HG02943 (cell line): ENCODE data around the gene RAB11B.
"Not testable (repeated sequence)": the region's sequence is repeated elsewhere in the genome, so short reads cannot be mapped to it uniquely, and the experiment has no call there.

ENCODE experiments used
- ATAC-seq: cut with Tn5 transposase; IDR thresholded peaks from one replicate; pipeline ENCODE4 v1.9.1; 2021; ENCODE audit warnings: mild to moderate bottlenecking, low read depth, moderate library complexity; ENCODE audit not compliant: unreplicated experiment

RAB11B gene

DNA sequence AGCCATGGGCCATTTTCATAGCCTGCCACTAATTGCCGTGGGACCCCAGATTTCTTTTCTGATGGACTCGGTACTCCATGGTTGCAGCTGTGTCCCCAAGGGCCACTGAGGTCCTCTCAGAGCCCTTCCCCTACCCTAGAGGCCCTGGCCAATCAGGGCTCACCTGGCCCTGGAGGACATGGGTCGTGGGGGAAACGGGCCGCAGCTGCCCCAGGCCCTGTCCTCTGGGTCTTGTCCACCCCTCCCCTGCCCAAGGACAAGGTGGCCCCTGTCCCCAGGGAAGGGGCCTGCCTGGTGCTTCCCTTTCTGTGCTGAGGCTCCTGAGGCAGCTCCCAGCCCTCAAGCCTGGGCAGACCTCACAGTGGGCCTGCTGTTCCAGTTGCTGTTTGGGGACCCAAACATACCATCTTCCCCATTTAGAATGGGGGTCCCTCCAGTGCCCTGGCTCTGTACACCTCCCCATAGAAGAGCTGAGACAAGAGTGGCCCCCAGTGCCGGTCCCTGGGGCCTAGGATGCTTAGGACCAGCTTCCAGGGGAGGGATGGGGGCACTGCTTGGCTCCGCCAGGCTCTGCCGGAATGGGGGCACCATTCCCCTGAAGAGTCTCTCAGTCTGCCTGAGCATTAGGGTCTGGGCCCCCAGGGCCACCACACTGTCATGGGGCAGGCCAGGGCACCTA lies 3.2 kb downstream of the RAB11B start:
- ATAC-seq, result no peak

DNA sequence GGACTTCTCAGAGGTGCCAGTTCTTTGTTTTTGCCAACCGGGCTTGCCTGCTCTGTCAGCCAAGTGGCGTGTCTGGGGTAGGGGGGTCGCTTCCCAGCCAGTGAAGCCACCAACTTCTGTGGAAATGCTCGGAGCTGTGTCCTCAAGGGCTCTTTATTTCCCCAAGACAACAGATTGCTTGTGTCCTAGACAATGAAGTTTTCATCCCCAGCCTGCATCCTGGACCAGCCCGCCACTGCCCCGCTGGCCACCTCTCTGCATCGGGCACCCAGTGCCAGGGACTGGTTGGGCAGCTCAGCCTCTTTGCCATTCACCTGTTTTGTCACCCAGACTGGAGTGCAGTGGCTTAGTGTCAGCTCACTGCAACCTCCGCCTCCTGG lies 3.7 kb downstream of the RAB11B start:
- ATAC-seq, result no peak

DNA sequence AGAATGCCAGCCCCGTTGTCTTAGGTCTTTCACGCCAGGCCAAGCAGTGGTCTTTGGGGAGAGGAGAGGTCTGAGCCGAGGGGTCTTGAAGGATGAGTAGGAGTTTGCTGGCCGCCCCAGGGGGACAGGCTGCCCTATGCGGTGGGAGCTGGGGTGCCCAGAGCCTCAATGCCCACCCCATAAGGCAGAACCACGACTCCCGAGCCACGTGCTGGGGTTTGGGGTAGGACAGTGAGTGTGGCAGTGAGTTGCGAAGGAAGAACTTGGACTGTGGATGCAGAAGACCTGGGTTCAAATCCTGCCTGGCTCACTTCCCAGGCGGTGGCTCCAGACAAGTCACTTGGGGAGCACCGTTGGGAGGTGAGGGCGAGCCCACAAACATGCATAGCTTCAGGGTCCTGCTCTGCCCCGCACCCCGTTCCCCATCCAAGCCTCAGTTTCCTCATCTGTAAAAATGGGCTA lies 5.5 kb downstream of the RAB11B start:
- no peak for ATAC-seq

DNA sequence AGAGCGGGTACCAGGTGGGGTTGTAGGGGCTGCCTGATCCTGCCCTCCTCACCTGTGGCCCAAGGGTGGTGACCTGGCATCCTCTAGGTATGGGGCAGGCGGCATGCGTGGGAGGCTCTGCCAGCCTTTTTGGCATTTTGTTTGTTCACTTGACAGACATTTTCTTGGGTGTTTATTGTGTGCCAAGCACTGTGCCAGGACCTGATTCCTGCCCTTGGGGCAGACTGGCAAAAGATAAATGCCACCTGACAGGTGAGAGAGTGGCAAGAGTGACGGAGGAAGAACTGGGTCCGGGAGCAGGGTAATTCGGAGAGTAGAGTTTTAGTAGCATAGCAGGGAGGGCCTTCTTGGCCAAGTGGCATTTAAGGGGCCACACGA lies 6.0 kb downstream of the RAB11B start:
- ATAC-seq, result no peak

DNA sequence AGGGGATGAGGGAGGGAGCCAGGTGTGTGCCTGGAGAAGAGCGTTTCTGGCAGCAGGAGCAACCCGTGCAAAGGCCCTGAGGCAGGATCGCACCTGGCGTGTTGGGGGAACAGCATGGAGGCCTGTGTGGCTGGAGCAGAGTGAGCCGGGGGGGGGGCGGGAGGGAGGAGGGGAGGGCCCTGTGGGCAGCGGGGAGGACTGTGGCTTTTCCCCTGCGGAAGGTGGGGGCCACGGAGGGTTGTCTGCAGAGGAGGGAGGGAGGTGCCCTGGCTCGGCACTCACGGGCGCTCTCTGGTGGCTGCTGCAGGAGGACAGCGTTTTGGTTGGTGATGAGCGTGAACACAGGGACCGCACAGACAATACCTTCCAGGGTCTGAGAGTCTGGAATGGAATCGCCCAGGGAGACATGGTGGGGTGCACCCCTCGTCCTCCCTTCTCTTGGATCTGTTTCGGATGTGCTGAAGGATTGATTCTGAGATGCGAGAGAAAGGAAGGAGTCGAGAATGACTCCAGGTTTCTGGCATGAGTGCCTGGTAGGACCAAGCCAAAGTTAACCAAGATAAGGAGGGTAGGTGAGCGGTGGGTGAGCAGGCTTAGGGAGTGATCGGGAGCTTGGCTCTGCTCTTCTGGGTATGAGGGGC lies 6.5 kb downstream of the RAB11B start:
- no peak for ATAC-seq

DNA sequence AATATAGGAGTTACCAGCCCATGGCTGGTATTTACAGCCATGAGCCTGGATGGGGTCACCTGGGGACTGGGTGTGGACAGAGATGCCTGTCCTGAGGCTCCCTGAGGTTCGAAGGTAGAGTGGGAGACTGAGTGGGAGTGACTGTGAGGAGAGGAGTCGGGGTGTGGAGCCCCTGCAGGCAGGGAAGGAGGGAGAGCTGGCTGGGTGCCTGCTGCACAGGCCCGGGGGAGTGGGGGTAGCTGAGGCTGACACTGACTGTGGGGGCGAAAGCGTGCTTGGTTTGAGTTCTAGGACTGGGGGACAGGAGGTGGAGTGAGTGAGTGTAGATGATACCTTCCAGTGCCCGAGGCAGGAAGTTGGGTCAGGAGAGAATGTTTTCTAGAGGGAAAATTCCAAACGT lies 7.1 kb downstream of the RAB11B start:
- ATAC-seq, result no peak

DNA sequence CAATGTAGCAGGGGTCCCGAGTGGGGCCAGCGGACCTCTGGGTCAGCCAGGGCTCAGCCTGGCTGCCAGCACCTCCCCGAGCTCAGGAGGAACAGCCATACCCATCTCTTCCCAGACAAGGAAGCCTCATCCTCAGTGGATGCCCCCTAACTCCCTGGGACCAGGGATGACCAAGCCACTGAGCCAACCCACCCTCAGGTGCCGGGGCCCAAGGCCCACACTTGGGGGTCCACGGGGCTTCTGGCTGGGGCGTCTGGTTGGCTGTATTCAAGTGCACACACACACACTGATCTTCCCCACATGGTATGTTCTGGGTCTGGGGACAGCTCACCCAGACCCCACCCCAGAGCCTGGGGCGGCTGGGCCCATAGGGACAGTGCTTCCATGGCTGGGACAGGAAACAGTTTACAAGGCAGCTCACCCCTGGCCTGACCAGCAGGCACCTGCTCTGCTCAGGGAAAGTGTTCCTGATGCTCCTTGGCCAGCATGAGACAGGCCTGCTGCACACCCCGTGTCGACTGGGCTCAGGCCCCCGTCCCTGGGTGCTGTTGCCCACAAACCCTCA lies 7.7 kb downstream of the RAB11B start:
- ATAC-seq, result no peak

DNA sequence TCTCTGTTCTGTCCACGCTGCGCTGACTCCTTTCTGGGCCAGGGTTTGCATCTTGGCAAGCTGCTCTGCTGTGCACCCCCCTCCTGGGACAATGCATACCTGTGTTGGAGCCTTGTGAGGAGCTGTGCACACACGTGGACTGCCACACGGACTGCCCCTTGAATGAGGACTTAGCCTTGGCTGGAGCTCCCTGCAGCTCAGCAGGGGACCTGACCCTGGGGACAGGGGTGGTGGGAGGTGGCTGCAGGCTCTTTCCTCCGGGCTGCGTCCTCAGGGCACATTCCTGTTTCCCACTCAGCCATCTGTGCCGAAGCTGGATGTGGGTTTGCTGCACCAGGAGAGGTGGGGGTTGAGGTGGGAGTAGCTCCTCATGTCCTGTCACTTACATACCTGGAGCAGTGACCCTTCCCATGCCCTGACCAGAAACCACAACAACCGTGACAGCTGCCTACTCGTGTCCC lies 8.2 kb downstream of the RAB11B start:
- ATAC-seq, result no peak

DNA sequence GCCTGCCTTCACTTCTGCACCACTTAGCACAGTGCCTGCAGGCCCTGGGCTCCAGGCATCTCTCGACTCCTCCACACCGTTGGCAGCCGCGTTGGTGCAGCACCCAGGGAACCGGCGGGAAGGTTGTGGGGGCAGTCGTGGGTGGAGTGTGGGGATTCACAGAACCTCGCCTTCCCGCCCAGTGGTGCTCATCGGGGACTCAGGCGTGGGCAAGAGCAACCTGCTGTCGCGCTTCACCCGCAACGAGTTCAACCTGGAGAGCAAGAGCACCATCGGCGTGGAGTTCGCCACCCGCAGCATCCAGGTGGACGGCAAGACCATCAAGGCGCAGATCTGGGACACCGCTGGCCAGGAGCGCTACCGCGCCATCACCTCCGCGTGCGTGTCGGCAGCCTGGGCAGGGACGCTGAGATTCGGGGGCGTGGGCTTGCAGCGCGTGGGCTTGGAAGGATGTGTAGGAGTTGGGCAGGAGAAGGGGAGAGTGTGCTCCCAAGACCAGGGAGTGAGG lies 9.6 kb downstream of the RAB11B start:
- ATAC-seq, result no peak

DNA sequence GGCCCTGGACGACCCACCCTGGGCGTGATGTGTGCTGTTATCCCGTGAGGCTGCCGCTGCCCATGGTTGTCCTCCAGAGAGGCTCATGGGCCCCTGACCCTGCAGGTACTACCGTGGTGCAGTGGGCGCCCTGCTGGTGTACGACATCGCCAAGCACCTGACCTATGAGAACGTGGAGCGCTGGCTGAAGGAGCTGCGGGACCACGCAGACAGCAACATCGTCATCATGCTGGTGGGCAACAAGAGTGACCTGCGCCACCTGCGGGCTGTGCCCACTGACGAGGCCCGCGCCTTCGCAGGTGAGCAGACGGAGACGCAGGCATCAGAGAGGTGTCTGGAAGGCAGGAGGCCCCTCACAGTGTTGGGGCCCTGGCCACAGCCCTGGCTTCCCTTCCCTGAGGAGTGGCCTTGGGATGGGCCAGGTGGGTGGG lies 11.8 kb downstream of the RAB11B start:
- no peak for ATAC-seq

DNA sequence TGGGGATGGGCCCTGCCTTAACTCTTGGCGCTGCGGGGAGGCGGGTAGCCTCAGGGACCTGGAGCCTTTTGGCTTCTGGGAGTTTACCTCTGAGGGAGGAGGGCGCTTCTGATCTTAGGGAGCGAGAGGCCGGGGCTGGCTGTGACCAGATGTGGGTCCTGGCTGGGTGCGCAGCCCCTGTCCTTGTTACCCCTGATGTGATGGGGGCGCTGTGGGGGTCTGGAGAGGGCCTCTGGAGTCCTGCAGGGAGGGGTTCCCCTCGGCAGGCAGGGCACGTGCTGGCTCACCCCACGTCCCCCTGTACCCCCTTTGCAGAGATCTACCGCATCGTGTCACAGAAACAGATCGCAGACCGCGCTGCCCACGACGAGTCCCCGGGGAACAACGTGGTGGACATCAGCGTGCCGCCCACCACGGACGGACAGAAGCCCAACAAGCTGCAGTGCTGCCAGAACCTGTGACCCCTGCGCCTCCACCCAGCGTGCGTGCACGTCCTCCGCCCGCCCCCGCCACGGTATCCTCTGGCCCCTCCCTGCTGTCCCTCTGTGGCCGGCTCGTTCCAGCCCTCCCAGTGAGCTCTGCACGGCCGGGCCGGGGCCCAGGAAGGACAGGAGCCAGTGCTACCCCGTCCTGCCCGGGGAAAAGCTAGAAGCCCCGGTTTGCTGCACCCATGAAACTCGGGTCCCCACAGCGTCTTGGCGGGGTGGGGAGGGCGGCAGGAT lies 13.1 kb downstream of the RAB11B start:
- no peak for ATAC-seq

DNA sequence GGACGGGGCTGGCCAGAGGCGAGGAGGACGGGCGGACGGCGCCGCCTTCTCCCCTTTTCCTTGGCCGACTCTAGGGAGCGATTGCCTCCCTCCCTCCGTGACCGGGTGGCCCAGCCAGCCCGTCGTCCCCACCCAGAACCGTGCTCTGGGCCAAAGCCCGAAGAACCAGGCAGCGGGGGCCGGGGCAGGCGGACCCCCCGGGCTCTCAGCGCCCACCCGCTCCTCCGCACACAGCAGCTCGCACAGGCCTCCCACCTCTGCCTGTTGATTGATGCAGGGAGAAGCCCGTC lies 13.6 kb downstream of the RAB11B start:
- no peak for ATAC-seq

DNA sequence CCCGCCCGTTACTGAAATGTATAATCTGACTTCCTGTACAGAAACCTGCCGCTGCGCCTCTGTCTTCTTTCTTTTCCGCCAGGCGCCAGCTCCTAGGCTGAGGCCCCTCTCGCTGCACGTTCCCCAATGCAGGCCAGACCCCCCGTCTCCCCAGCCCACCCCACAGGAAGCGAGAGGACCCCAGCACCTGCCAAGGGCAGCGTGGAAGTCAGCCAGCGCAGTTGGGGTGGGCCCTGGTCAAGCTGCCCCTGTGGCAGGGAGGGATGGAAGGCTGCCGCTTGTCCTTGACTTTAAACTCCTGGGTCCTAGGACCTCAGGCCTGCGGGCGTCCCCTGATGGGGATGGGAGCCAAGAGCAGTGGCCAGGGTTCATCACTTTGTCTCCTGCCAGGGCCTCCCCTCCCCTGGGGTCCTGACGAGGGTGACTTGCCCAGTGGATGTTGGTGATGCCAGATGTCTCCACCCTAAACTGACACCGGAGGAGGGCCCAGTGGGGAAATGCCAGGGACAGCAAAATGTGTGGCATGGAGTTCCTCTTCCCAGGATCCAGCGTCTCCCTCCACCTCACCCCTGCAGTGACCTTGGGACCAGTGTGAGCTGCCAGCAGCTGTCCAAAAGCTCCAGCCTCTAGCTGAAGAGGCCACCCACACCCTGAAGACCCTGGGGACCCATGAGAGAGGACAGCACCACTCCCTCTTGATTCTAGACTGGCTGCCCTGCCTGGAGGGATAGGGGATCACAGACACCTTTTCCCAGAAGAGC lies 14.4 kb downstream of the RAB11B start:
- no peak for ATAC-seq

DNA sequence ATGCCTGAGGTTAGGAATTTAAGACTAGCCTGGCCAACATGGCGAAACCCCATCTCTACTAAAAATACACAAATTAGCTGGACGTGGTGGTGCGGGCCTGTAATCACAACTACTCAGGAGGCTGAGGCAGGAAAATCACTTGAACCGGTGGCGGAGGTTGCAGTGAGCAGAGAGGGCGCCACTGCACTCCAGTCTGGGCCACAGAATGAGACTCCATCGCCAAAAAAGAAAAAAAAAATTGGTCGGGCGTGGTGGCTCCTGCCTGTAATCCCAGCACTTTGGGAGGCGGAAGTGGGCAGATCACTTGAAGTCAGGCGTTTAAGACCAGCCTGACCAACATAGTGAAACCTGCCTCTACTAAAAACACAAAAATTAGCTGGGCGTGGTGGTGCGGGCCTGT lies 20.6 kb downstream of the RAB11B start:
- not testable (repeated sequence) for ATAC-seq

DNA sequence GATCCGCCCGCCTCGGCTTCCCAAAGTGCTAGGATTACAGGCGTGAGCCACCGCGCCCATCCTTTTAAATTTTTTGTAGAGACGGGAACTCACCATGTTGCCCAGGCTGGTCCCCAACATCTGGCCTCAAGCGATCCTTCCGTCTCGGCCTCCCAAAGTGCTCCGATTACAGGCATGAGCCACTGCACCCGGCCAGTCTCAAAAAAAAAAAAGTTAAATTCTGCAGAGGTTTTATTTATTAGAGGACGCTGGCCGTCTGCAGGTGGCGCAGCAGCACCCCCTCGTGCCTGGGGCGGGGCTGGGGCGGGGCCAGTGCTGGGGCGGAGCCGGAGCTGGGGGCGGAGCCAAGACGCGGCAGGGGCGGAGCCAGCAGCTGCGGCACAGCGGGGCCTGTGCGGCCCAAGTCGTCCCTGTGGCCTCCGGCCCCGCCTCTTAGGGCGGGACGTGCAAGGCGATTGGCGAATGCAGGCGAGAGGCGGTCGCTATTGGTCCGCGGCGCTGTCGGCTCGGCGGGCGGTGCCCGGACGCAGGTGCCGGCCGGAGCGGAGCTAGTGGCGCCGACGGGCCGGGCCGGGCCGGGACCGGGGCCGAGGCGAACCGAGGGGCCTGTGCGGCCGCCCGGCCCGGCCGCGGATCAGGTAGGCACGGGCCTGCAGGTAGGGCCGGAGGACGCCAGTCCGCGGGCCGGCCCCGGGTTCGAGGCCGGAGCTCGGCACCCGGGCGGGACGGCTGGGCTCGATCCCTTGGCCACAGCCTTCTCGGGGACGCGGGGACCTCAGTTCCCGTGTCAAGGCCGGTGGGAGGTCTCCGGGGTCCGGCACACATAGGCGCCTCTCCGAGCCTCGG lies 22.8 kb downstream of the RAB11B start, which contains the start of gene MARCHF2:
Gene MARCHF2, plus strand, starts transcription at position 523 of the 846 bp plus-strand sequence. CDS start 8,536 bp downstream, outside the sequence.
- peak; percentile 96 for ATAC-seq

DNA sequence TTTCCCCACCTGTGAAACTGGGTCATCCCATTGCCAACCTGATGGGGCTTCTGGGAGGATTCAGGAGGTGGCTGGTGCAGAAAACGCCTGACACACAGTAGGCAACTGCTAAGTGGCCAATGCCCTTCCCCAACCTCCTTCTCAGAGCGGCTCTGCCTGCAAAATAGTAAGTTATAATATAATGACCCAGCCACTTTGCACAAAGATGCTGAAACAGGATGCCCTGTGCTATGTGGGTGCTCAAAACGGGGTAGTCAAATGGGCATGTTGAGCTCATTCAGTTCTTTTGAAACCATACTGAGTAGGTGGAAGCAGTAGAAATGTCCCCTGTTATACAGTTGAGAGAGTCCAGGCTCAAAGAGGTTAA lies 23.5 kb downstream of the RAB11B start:
- no peak for ATAC-seq

DNA sequence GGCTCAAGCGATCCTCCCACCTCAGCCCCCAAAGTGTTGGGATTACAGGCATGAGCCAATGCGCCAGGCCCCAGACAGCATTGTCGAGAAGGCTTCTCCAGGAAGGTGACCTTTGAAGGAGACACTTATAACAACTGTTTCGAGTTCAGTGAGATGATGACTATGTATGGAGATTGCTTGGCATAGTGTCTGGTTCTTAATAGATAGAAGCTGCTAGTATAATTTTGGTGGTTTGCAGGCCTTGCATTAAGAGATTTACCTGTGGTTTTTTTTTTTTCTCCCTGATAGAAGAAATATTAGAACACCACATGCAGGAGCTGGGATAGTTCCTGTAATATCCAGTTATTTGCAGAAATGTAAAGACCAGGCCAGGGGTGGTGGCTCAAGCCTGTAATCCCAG lies 26.6 kb downstream of the RAB11B start:
- ATAC-seq, result no peak

DNA sequence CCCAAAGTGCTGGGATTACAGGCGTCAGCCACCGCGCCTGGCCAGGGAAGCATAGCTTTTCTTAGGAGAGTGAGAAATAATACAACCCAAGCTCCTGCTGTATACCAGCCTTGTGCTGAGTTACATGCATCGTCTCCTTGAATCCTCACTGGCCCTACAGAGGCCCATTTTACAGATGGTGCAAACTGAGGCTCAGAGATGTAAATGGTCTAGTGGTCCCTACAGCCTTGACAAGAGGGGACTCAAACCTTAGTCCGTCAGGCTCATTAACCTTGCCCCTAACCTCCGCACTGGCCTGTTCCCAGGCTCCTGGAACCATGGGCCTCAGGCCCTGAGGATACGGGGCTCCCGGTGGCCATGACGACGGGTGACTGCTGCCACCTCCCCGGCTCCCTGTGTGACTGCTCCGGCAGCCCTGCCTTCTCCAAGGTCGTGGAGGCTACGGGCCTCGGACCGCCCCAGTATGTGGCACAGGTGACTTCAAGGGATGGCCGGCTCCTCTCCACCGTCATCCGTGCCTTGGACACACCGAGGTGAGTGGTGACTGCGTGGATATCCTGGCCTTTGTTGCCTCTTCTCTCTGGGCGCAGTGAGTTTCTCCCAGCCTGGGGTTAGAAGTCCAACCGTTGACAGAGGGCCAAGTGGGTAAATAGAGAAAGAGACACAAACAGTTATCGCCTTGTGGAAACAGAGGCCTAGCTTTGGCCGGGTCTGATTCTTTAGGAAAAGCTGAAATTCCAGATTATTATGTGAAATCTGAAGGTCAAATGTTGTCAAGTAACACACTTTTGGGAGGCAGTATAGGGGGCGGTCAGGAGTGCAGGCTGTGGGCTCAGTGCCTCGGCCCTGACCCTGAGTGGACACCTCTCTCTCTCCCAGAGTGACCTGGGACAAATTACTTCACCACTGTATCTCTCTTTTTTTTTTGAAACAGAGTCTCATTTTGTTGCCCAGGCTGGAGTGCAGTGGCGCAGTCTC lies 31.6 kb downstream of the RAB11B start:
- ATAC-seq, result no peak
